A549 (cell line): ENCODE data around the gene FADS6. TPM values are rescaled to one million over a fixed set of nuclear protein-coding genes. Genes with fewer than 3 reads are reported as not detected.

Experiments used
- ATAC-seq, 2 experiments: fragments of 200-7000 bp in 1 of 2; fragments of >200 bp in 1 of 2; cut with Nextera tagmentation in 1 of 2; cut with Tn5 transposase in 1 of 2; 3 replicates each; pipeline versions ENCODE4 v1.8.0 to v1.9.1; 2018 to 2020; ENCODE audit warnings: mild to moderate bottlenecking in 1 of 2, moderate library complexity in 1 of 2
- CTCF ChIA-PET: fragments of 300-600 bp; sonication (Branson Sonifier 250); formaldehyde crosslinking; extraction: SDS; loops from one replicate; lab custom pipeline; 2021; ENCODE audit warnings: antibody characterized with exemption, inconsistent platforms; lab: Yijun Ruan, JAX
- POLR2A ChIA-PET: fragments of 350-600 bp; formaldehyde crosslinking; extraction: SDS; loops from one replicate; lab custom pipeline; 2021; ENCODE audit warnings: antibody characterized with exemption, inconsistent platforms; lab: Yijun Ruan, JAX
- DNase-seq, 2 experiments: peaks; one replicate each; pipeline versions ENCODE4 v3.0.0 to v3.0.0-alpha.2; 2011 to 2016; ENCODE audit warnings: low read depth in 1 of 2, low spot score in 1 of 2
- FAIRE-seq: peaks from 2 replicates; lab custom pipeline; 2011; peaks lifted over from hg19 to GRCh38; lab: Jason Lieb, UNC
- H3K27ac ChIP-seq, 2 experiments: fragments of >200 bp; sonication (Bioruptor Twin); formaldehyde crosslinking; 3 replicates each; pipeline ENCODE4 v1.5.1; 2016 to 2017
- H3K4me1 ChIP-seq: fragments of >200 bp; sonication (Bioruptor Twin); formaldehyde crosslinking; 3 replicates; pipeline ENCODE4 v1.6.1; 2016
- H3K4me2 ChIP-seq: fragments of >200 bp; sonication (Bioruptor Twin); formaldehyde crosslinking; 3 replicates; pipeline ENCODE4 v1.6.1; 2016
- H3K4me3 ChIP-seq: fragments of >200 bp; sonication (Bioruptor Twin); formaldehyde crosslinking; 3 replicates; pipeline ENCODE4 v1.5.1; 2016
- H3K9me3 ChIP-seq: fragments of >200 bp; sonication (Bioruptor Twin); formaldehyde crosslinking; 3 replicates; pipeline ENCODE4 v1.6.1; 2016
- CBX8 ChIP-seq: fragments of 200-600 bp; sonication (generic); IDR thresholded peaks from 2 replicates; pipeline ENCODE4 v1.6.1; 2016
- CEBPB ChIP-seq, 2 experiments: fragments of >200 bp in 1 of 2; sonication (Bioruptor Twin) in 1 of 2; formaldehyde crosslinking in 1 of 2; IDR thresholded peaks; 2 replicates each; pipeline ENCODE4 v1.6.1; 2012 to 2016
- EHF ChIP-seq: fragments of 250-450 bp; sonication (Bioruptor Pico); IDR thresholded peaks from 2 replicates; pipeline ENCODE4 v1.5.0; 2020; ENCODE audit warnings: mild to moderate bottlenecking
- EHMT2 ChIP-seq: fragments of 200-600 bp; sonication (generic); IDR thresholded peaks from 2 replicates; pipeline ENCODE4 v1.6.1; 2016; ENCODE audit warnings: antibody characterized with exemption, low read depth, mild to moderate bottlenecking, moderate library complexity
- FOSB ChIP-seq: fragments of 250-450 bp; sonication (Bioruptor Pico); IDR thresholded peaks from 2 replicates; pipeline ENCODE4 v1.5.0; 2020; ENCODE audit warnings: mild to moderate bottlenecking, moderate library complexity
- HDAC2 ChIP-seq: fragments of 200-600 bp; sonication (generic); IDR thresholded peaks from 2 replicates; pipeline ENCODE4 v1.6.1; 2016
- KDM1A ChIP-seq: fragments of 200-600 bp; sonication (generic); IDR thresholded peaks from 2 replicates; pipeline ENCODE4 v1.6.1; 2016; ENCODE audit warnings: low read depth, mild to moderate bottlenecking
- MYC ChIP-seq: IDR thresholded peaks from 2 replicates; pipeline ENCODE4 v1.6.1; 2012; ENCODE audit warnings: mild to moderate bottlenecking, inconsistent platforms, low read length, improper control_type of control experiment, borderline replicate concordance
- RCOR1 ChIP-seq: fragments of 150-350 bp; IDR thresholded peaks from 2 replicates; pipeline ENCODE4 v1.6.1; 2014; ENCODE audit warnings: antibody characterized with exemption, low read length, low read depth
- SREBF2 ChIP-seq: fragments of 450-650 bp; IDR thresholded peaks from 2 replicates; pipeline ENCODE4 v1.6.1; 2014; ENCODE audit warnings: mild to moderate bottlenecking, moderate library complexity
- ZC3H11A ChIP-seq: fragments of 450-650 bp; IDR thresholded peaks from 2 replicates; pipeline ENCODE4 v1.6.1; 2014; ENCODE audit warnings: antibody characterized with exemption, mild to moderate bottlenecking
- WGBS: methylation state at CpG from one replicate; pipeline ENCODE4 v1.1.6; 2017; ENCODE audit errors: missing lambda C conversion rate; 5-methylcytosine and 5-hydroxymethylcytosine counted together
- polyA plus RNA-seq, 4 experiments: library from polyadenylated mRNA; depleted of rRNA in 3 of 4; stranded (reverse); fragments of >200 nt; fragmentation: RNase III in 1 of 4; extraction: RNeasy Plus Mini Kit Qiagen cat#74134 plus additional on column Dnase treatment in 1 of 4; gene quantifications; 2 replicates in 3 of 4; 3 replicates in 1 of 4; pipeline ENCODE4 v1.2.3, GENCODE V29; 2011 to 2017
- TF ChIP-seq, protein P1 (sequence below): fragments of 200-600 bp; sonication (generic); IDR thresholded peaks from 2 replicates; pipeline ENCODE4 v1.6.1; 2016; ENCODE audit warnings: antibody characterized with exemption, mild to moderate bottlenecking, moderate library complexity

Gene FADS6
- polyA plus RNA-seq, 2 of the 4 experiments (the other 2 are of a cell fraction) = 0.04 TPM; not detected in 1

DNA sequence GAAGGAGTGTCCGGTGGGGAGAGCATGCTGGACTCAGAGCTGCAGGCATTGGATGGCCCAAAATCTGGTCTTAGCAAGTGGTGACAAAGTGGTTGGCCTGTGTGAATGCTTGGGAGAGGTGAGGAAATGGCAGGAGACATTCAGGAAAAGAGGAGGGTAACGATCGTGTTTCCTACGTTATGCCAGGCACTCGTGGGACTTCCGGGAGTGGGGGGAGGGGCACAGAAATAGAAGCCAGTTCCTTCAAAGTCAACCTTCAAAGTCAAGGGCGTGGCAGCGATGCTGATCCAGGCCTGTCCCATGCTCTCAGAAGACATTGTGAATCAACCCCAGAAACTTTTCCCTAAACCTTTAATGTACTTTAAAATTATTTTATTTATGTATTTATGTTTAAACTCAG lies 46.1 kb upstream of the FADS6 start:
- TF ChIP-seq ZC3H11A = no peak
- ChIA-PET POLR2A (no interaction called here), CTCF (interaction anchor here (1.5 to 42.3 kb wide), 3 partner anchors 7 to 46 kb away, joined by 4 to 1448 read pairs (median 1448); partner anchors contain the start of genes FADS6, HID1, OTOP2 and OTOP3)
- no peaks in the 10 kb centered on the region for H3K9me3 ChIP-seq
- WGBS = 48% methylated on average over 8 of the region's 8 CpGs
- no peak overlapping the region for H3K4me3 ChIP-seq
- no peak overlapping the region for H3K4me2 ChIP-seq
- no peak for DNase-seq
- no peak overlapping the region for H3K27ac ChIP-seq
- no peak for FAIRE-seq
- peaks cover 9% of the 10 kb centered on the region for H3K4me1 ChIP-seq
- ATAC-seq = no peak

DNA sequence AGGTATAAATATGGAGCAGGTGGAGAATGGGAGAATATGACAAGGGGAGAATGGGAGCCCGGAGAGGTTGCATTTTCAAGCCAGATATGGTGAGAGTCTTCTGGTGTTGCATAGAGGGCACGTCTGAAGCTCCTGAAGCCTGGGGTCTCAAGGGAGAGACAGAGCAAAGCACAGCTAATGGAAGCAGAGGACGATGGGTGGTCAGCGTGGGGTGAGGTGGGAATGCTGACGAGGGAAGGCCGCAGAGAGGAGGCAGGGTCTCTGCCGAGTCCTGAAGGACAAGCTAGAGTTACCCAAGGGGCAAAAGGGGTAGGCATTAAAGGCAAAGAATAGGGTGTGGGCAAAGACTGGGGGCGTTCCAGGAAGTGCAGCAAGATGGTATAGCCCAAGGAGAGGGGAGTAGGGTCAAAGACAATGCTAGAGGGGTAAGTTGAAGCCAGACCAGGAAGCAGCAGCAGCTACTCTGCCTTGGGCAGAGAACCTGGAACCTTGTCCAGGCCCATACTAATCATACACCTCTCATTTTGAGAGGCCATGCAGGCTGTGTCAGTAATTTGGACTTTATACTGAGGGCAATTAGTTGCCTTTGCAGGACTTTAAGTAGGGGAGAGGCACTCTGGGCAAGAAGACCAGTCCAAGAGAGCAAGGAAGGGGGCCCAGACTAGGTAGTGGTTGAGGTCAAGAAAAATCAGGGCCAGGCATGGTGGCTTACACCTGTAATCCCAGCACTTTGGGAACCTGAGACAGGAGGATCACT lies 44.9 kb upstream of the FADS6 start:
- TF ChIP-seq, protein P1, sequence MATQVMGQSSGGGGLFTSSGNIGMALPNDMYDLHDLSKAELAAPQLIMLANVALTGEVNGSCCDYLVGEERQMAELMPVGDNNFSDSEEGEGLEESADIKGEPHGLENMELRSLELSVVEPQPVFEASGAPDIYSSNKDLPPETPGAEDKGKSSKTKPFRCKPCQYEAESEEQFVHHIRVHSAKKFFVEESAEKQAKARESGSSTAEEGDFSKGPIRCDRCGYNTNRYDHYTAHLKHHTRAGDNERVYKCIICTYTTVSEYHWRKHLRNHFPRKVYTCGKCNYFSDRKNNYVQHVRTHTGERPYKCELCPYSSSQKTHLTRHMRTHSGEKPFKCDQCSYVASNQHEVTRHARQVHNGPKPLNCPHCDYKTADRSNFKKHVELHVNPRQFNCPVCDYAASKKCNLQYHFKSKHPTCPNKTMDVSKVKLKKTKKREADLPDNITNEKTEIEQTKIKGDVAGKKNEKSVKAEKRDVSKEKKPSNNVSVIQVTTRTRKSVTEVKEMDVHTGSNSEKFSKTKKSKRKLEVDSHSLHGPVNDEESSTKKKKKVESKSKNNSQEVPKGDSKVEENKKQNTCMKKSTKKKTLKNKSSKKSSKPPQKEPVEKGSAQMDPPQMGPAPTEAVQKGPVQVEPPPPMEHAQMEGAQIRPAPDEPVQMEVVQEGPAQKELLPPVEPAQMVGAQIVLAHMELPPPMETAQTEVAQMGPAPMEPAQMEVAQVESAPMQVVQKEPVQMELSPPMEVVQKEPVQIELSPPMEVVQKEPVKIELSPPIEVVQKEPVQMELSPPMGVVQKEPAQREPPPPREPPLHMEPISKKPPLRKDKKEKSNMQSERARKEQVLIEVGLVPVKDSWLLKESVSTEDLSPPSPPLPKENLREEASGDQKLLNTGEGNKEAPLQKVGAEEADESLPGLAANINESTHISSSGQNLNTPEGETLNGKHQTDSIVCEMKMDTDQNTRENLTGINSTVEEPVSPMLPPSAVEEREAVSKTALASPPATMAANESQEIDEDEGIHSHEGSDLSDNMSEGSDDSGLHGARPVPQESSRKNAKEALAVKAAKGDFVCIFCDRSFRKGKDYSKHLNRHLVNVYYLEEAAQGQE = no peak
- no peak for TF ChIP-seq EHF (CRISPR knock-in tag)
- TF ChIP-seq CEBPB (IDR thresholded peaks at IDR 0.05) = no peak
- no peak for TF ChIP-seq KDM1A
- TF ChIP-seq MYC = no peak
- no peak for TF ChIP-seq CBX8
- no peak for TF ChIP-seq HDAC2
- no peak for TF ChIP-seq FOSB
- TF ChIP-seq RCOR1 = no peak
- TF ChIP-seq SREBF2 = no peak
- ATAC-seq = no peak
- no peak overlapping the region for H3K27ac ChIP-seq
- H3K4me3 ChIP-seq = no peak overlapping the region
- H3K9me3 ChIP-seq = no peaks in the 10 kb centered on the region
- CTCF ChIA-PET = interaction anchor here (42.0 to 42.3 kb wide), 2 partner anchors 6 to 19 kb away, joined by 1448 read pairs; partner anchors contain the start of genes HID1, OTOP2, OTOP3 and USH1G
- POLR2A ChIA-PET = no interaction called here
- no peak for FAIRE-seq
- no peaks in the 10 kb centered on the region; the same call in 2 of the 3 replicates for H3K4me1 ChIP-seq
- WGBS = 66% methylated on average over 8 of the region's 8 CpGs
- no peak for DNase-seq
- no peak overlapping the region for H3K4me2 ChIP-seq

DNA sequence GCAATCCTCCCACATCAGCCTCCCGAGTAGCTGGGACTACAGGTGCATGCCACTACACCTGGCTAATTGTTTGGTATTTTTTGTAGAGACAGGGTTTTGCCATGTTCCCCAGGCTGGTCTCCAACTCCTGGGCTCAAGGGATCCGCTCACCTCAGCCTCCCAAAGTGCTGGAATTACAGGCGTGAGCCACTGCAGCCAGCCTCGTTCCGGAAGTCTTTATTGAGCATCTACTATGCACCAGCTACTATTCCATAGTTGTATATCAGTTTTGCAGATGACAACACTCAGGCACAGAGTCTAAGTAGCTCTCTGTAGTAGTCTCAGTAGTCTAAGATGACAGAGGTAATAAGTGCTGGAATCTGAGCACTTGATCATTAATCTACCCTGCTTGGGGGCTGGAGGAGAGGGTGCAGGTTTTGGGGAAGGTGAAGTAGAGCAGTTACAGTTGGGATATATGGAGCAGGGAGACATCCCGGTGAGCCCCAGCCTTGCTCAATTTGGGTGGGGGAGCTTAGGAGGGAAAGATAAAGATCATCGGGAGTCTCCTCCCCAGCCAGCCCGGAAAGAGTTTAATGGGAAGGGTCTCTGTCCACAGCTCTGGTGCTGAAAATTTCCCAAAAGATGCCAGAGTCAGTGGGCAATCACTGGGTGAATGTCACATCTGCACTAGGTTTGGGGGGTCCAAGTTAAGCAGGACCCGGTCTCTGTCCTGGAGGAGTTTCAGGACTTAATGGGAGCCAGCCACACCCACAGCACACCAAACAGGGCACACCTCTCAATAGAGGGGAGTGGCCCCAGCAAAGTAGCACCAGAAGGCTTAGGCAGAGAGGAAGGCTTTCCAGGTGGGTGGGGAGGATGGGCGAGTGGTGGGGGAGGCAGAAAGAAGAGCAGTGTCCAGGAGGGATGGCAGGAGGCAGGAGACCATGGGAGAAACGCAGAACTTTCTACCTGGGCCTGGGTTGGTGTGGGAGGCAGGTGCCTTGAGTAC lies 43.9 kb upstream of the FADS6 start:
- DNase-seq = no peak
- POLR2A ChIA-PET = interaction anchor here (0.9 kb wide), 1 partner anchor 76 kb away, joined by 3 read pairs; no protein-coding TSS in a partner anchor
- no peak overlapping the region for H3K27ac ChIP-seq

More for the DNA sequence above, 43.9 kb upstream of the FADS6 start:
- CTCF ChIA-PET = interaction anchor here (0.9 to 42.3 kb wide), 4 partner anchors 4 to 177 kb away, joined by 4 to 1448 read pairs (median 726); partner anchors contain the start of genes HID1, MRPL58, OTOP2 and OTOP3
- H3K9me3 ChIP-seq = no peaks in the 10 kb centered on the region
- TF ChIP-seq EHMT2 (peak; percentile 64; the same call in 1 of the 2 replicates), CBX8 (no peak)
- TF ChIP-seq, protein P1 = peak; percentile 88
- H3K4me3 ChIP-seq = no peak overlapping the region
- FAIRE-seq (no peak), ATAC-seq (no peak)
- no peaks in the 10 kb centered on the region for H3K4me1 ChIP-seq
- 52% methylated on average over 11 of the region's 11 CpGs for WGBS
- no peak overlapping the region for H3K4me2 ChIP-seq
